ENCODE data around the gene ANK2. TPM values are rescaled to one million over a fixed set of nuclear protein-coding genes. Genes with fewer than 3 reads are reported as not detected.
A peak's percentile ranks its signal among the peaks of the same experiment; 100 is the strongest.

The ANK2 gene
- total and polyA plus RNA-seq, 2 experiments from 2014 or later: 7.7 to 40.4 TPM

DNA sequence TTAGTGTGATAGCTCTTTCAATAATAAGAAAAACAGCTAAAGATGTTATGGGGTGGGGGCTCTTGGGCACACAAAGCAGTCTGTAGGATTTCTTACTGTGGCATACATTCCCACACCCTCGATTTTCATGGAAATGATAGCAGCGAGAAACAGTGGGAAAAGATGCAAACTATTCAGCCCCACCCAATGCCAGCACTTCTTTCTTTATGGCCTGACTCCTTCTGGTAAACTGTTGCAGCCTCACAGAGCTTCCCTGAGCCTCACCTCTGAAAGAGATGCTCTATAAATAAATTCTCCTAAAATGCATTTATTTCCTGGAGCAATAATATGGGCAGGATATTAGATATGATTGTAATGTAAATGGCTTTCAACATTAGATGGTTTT is 910 bp downstream of the ANK2 start:
- Histone ChIP-seq H4K20me1 (replicated peaks; ENCODE audit: insufficient read depth) (no peaks in the 10 kb centered on the region), H3K27ac (ENCODE audit: low read depth) (peak overlapping the region; percentile 76), H3K4me3 (peak overlapping the region; percentile 49), H3K79me2 (replicated peaks; ENCODE audit: insufficient read depth) (peaks cover 20% of the 10 kb centered on the region), H3K4me1 (ENCODE audit: insufficient read depth) (peaks cover 33% of the 10 kb centered on the region), H3K27me3 (ENCODE audit: insufficient read depth) (no peaks in the 10 kb centered on the region), H3K4me2 (peak overlapping the region; percentile 80), H2AFZ (no peak overlapping the region), H3F3A (replicated peaks; ENCODE audit: low read depth) (no peaks in the 10 kb centered on the region), H3K9me2 (ENCODE audit: insufficient read depth) (no peaks in the 10 kb centered on the region), H3K36me3 (ENCODE audit: insufficient read depth) (no peaks in the 10 kb centered on the region)
- H3K9me3 Mint-ChIP-seq: no peaks in the 10 kb centered on the region
- H3K36me3 Mint-ChIP-seq (ENCODE audit: low read depth): no peaks in the 10 kb centered on the region
- H3K27me3 Mint-ChIP-seq (ENCODE audit: insufficient read depth, low read depth, poor library complexity): peaks cover 4% of the 10 kb centered on the region
- TF ChIP-seq JUNB (IDR thresholded peaks at IDR 0.05; ENCODE audit: unreplicated experiment) (no peak), NANOG (IDR thresholded peaks at IDR 0.05; ENCODE audit: borderline replicate concordance) (no peak), ZNF462 (CRISPR knock-in tag; IDR thresholded peaks at IDR 0.05) (no peak), STAT1 (IDR thresholded peaks at IDR 0.05; ENCODE audit: unreplicated experiment) (no peak), ZNF331 (CRISPR knock-in tag; IDR thresholded peaks at IDR 0.05; ENCODE audit: low read depth) (no peak), EZH2phosphoT487 (IDR thresholded peaks at IDR 0.05; ENCODE audit: unreplicated experiment) (no peak)
- TF ChIP-seq, protein P1, sequence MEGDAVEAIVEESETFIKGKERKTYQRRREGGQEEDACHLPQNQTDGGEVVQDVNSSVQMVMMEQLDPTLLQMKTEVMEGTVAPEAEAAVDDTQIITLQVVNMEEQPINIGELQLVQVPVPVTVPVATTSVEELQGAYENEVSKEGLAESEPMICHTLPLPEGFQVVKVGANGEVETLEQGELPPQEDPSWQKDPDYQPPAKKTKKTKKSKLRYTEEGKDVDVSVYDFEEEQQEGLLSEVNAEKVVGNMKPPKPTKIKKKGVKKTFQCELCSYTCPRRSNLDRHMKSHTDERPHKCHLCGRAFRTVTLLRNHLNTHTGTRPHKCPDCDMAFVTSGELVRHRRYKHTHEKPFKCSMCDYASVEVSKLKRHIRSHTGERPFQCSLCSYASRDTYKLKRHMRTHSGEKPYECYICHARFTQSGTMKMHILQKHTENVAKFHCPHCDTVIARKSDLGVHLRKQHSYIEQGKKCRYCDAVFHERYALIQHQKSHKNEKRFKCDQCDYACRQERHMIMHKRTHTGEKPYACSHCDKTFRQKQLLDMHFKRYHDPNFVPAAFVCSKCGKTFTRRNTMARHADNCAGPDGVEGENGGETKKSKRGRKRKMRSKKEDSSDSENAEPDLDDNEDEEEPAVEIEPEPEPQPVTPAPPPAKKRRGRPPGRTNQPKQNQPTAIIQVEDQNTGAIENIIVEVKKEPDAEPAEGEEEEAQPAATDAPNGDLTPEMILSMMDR (conservative IDR thresholded peaks at IDR 0.05; ENCODE audit: low read depth in 2 of 2): no peak
- H3K4me3 Mint-ChIP-seq: no peak overlapping the region
- no peak overlapping the region for H3K27ac Mint-ChIP-seq
- ATAC-seq (peak; percentile 52), DNase-seq (ENCODE audit: low spot score) (peak; percentile 61)
- peaks cover 20% of the 10 kb centered on the region for H3K4me1 Mint-ChIP-seq
